ENCODE data around the gene NUBPL.

DNA sequence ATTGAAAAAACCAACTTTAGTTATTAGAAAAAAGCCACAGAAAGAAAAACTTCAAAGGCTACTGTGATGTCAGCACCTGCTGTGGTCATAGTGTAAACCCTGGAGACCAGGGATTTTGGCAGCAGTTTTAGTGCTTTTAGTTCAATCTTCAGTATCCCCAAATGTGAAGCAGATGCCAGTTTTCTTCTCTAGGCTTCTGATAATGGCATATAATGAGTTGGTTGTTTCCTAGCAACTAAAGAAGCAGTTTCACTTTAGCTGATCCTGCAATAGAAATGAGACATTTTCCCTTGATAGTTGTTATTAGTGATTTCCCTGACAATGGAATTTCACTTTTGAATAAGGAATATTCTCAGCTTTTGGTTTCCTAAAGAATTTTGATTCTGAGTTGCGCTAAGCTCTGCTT, 131.2 kb downstream of the NUBPL start:
- TF ChIP-seq, protein P1, sequence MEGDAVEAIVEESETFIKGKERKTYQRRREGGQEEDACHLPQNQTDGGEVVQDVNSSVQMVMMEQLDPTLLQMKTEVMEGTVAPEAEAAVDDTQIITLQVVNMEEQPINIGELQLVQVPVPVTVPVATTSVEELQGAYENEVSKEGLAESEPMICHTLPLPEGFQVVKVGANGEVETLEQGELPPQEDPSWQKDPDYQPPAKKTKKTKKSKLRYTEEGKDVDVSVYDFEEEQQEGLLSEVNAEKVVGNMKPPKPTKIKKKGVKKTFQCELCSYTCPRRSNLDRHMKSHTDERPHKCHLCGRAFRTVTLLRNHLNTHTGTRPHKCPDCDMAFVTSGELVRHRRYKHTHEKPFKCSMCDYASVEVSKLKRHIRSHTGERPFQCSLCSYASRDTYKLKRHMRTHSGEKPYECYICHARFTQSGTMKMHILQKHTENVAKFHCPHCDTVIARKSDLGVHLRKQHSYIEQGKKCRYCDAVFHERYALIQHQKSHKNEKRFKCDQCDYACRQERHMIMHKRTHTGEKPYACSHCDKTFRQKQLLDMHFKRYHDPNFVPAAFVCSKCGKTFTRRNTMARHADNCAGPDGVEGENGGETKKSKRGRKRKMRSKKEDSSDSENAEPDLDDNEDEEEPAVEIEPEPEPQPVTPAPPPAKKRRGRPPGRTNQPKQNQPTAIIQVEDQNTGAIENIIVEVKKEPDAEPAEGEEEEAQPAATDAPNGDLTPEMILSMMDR (IDR thresholded peaks at IDR 0.05) = no peak
- no peak for TF ChIP-seq POLR2A (IDR thresholded peaks at IDR 0.05)

Measured in Peyer's patch (tissue), 4 donors.